ENCODE data around the gene IZUMO1.

- TF ChIP-seq CTCF (conservative IDR thresholded peaks at IDR 0.05; ENCODE audit: low read depth, low read length) (no peak), EZH2 (IDR thresholded peaks at IDR 0.05; ENCODE audit: borderline replicate concordance, low read depth, low read length, poor library complexity, severe bottlenecking) (no peak)
These were observed 7.1 kb downstream of the IZUMO1 start for GRCh38 chr19:48739404-48740163.
